ENCODE measurements around the gene TRABD2B. TPM values are rescaled to one million over a fixed set of nuclear protein-coding genes. Genes with fewer than 3 reads are reported as not detected.

The TRABD2B gene
- total RNA-seq, 4 donors from 2014 or later: 0.83 to 2.6 (median 1.9) TPM

DNA sequence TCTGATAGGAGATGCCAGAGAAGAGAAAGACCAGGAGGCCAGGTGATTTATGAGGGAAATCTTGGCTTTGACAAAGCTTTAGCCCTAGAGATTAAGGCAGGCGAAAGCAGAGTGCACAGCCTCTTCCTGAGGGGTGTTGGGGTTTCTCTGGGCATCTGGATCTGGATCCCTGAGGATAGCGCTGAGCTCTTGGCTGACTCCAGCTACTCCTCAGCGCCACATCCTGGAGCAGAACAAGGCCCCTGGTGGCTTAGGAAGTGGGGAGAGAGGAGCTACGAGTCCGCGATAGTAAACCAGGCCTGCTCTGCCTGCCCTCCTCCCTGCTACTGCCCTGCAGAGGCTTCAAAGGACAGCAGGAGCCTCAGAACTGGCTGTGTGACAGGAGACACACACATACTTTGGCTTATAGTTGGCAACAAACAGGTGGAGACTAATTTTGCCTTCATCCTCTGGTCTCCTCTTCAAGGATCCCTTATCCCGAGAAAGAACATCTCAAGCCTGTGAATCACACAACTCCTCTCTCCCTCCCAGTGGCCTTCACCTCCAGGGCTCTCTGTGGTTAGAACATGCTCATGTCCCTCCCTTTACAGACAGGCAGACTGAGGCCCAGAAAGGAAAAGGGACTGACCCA is 66.9 kb downstream of the TRABD2B start:
- 90% methylated on average over 2 of the region's 7 CpGs for WGBS
- Histone ChIP-seq H3K36me3 (no peaks in the 10 kb centered on the region), H3K27ac (no peak overlapping the region), H3K4me3 (no peak overlapping the region), H3K9me3 (no peaks in the 10 kb centered on the region), H3K27me3 (peaks cover 3% of the 10 kb centered on the region), H3K4me1 (peaks cover 44% of the 10 kb centered on the region)
- TF ChIP-seq POLR2AphosphoS5 (IDR thresholded peaks at IDR 0.05) (no peak), POLR2A (IDR thresholded peaks at IDR 0.05) (no peak), EP300 (IDR thresholded peaks at IDR 0.05) (no peak)
- TF ChIP-seq, protein P1, sequence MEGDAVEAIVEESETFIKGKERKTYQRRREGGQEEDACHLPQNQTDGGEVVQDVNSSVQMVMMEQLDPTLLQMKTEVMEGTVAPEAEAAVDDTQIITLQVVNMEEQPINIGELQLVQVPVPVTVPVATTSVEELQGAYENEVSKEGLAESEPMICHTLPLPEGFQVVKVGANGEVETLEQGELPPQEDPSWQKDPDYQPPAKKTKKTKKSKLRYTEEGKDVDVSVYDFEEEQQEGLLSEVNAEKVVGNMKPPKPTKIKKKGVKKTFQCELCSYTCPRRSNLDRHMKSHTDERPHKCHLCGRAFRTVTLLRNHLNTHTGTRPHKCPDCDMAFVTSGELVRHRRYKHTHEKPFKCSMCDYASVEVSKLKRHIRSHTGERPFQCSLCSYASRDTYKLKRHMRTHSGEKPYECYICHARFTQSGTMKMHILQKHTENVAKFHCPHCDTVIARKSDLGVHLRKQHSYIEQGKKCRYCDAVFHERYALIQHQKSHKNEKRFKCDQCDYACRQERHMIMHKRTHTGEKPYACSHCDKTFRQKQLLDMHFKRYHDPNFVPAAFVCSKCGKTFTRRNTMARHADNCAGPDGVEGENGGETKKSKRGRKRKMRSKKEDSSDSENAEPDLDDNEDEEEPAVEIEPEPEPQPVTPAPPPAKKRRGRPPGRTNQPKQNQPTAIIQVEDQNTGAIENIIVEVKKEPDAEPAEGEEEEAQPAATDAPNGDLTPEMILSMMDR (IDR thresholded peaks at IDR 0.05): no peak
- DNase-seq (ENCODE audit: low spot score in 2 of 2): no peak

DNA sequence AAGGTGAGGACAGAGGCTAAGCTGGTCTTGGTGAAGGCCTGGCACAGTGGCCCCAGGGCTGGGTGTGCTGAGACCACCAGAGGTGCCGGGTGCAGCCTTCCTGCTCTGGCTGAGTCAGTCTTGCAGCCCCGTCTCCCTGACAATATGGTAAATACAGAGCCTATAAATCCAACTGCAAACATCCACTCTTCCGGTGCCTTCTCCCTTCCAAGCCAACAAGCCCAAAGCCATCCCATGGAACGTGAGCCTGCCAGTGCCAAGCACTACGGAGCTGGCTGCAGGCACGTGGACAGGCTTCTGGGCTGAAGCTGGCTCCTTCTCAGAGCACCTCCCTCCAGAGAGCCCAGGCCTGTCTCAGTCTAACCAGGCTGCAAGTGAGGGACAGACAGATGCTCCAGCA is 70.0 kb downstream of the TRABD2B start:
- no peak for DNase-seq (ENCODE audit: low spot score in 2 of 2)
- Histone ChIP-seq H3K27ac (peak overlapping the region; percentile 37), H3K4me1 (peaks cover 21% of the 10 kb centered on the region), H3K4me3 (no peak overlapping the region), H3K9me3 (no peaks in the 10 kb centered on the region), H3K36me3 (no peaks in the 10 kb centered on the region), H3K27me3 (peaks cover 3% of the 10 kb centered on the region)
- 53% methylated on average over 6 of the region's 6 CpGs for WGBS
- TF ChIP-seq POLR2AphosphoS5 (IDR thresholded peaks at IDR 0.05) (no peak), EP300 (IDR thresholded peaks at IDR 0.05) (no peak), POLR2A (IDR thresholded peaks at IDR 0.05) (no peak)
- TF ChIP-seq, protein P1 (IDR thresholded peaks at IDR 0.05): no peak

DNA sequence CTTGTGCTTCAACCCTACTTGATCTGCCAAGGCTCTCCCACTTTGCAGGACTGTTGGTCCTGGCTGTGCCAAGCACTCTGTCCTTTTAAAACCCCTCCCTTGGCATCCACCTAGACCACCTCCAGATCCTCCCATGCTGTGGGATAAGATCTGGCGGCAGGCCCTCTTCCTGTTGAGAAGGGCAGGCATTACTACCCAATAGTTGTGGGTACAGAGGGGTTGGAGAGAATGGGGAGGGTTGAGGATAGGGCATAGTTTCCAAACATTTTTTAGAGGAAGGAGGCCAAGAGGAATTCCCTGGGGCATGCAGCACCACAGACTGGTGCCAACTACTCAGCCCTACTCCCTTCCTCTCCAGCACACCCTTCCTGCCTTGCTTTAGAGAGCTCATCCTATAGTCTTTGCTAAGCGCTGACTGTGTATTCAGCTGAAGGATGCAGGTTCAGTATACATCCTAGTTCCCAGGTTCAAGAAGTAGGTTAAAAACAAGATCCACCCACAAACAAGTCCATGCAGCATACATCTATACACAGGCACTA is 70.7 kb downstream of the TRABD2B start:
- H3K9me3 ChIP-seq: no peaks in the 10 kb centered on the region
- WGBS: 32% methylated on average over 2 of the region's 2 CpGs
- no peak for DNase-seq (ENCODE audit: low spot score in 2 of 2)
- peaks cover 21% of the 10 kb centered on the region for H3K4me1 ChIP-seq
- peak overlapping the region; percentile 37 for H3K27ac ChIP-seq
- no peak overlapping the region for H3K4me3 ChIP-seq
- TF ChIP-seq, protein P1 (IDR thresholded peaks at IDR 0.05): no peak
- no peak for TF ChIP-seq POLR2AphosphoS5 (IDR thresholded peaks at IDR 0.05)
- no peak for TF ChIP-seq POLR2A (IDR thresholded peaks at IDR 0.05)
- no peak for TF ChIP-seq EP300 (IDR thresholded peaks at IDR 0.05)
- no peaks in the 10 kb centered on the region for H3K36me3 ChIP-seq
- no peaks in the 10 kb centered on the region for H3K27me3 ChIP-seq

- Histone ChIP-seq H3K27ac (no peak overlapping the region), H3K9me3 (no peaks in the 10 kb centered on the region), H3K4me1 (peaks cover 18% of the 10 kb centered on the region), H3K36me3 (no peaks in the 10 kb centered on the region), H3K4me3 (no peak overlapping the region), H3K27me3 (no peaks in the 10 kb centered on the region)
- DNase-seq (ENCODE audit: low spot score in 2 of 2): no peak
- TF ChIP-seq POLR2AphosphoS5 (IDR thresholded peaks at IDR 0.05) (no peak), POLR2A (IDR thresholded peaks at IDR 0.05) (no peak), EP300 (IDR thresholded peaks at IDR 0.05) (no peak)
- TF ChIP-seq, protein P1 (IDR thresholded peaks at IDR 0.05): no peak
- 84% methylated on average over 7 of the region's 7 CpGs for WGBS
These were observed 72.7 kb downstream of the TRABD2B start for GRCh38 chr1:47924270-47925048.

DNA sequence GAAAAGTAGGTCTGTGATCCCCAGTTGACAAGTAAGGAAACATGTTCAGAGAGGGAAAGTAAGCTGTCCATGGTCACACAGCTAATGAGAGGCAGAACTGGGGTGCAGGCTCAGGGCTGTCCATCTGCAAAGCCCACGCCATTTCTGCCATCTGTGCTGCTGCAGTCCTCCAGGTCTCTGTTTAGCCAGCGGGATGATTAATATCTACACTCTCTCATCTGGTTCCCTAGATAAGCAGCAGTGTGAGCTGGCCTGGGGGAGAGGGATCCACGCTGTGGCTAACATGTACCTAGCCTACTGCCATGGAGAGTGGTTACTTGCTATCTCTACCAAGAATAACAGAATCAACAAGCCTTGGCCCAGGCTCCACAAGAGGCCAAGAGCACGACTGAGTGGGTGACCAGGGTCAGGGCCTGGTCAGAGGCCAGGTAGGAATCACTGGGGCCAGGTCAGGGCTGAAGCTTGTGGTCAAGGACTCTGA is 75.2 kb downstream of the TRABD2B start:
- Histone ChIP-seq H3K9me3 (no peaks in the 10 kb centered on the region), H3K36me3 (no peaks in the 10 kb centered on the region), H3K4me3 (no peak overlapping the region), H3K4me1 (peaks cover 23% of the 10 kb centered on the region), H3K27me3 (no peaks in the 10 kb centered on the region), H3K27ac (no peak overlapping the region)
- TF ChIP-seq POLR2A (IDR thresholded peaks at IDR 0.05): no peak
- TF ChIP-seq EP300 (IDR thresholded peaks at IDR 0.05): no peak
- TF ChIP-seq POLR2AphosphoS5 (IDR thresholded peaks at IDR 0.05): no peak
- TF ChIP-seq, protein P1 (IDR thresholded peaks at IDR 0.05): no peak
- no peak for DNase-seq (ENCODE audit: low spot score in 2 of 2)
- WGBS: 79% methylated on average over 3 of the region's 4 CpGs
